Measurements from ENCODE around the gene EEIG1. TPM values are rescaled to one million over a fixed set of nuclear protein-coding genes. Genes with fewer than 3 reads are reported as not detected.

The EEIG1 gene
- total RNA-seq, 1 donor from 2014 or later = 26.4 TPM

DNA sequence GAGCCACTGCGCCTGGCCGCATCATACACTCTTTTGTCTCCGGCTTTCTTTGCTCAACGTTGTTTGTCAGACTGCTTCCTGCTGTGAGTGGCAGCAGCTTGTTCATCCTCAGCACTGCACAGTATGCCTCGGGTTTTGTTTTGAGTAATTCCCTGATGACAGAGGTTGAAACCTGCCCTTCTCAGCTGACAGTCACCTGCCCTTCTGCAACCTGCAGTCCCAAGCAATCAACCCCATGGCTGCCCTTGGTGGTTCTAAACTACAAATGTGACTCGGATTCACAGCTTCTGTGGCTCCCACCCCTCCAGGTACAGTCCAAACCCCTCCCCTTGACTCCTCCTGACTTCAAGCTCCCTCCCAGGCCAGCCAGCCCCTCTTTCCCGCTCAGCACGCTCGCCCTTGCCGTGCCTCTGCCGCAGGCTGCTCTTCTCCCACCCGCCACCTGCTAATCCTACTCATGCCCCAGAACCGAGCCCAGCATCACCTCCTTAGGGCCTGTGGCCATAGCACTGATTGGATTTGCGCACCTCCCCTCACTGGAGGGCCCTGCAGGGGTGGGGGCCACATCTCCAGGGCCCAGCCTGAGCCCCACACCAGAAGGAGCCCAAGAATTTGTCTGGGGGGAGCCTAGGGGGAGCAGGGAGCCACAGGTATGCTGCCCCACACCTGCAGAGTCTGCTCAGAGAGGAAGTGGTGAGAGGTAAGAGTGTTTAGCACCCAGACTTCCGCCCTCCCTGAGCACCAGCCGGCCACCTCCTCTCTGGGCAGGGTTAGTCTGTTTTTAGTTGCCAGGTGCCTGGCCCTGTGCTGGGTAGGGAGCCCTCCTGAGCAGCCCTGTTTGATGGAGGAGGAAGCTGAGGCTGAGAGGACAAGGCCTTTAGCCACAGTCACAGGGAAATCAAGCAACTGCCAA is 10.1 kb downstream of the EEIG1 start:
- FAIRE-seq = no peak

GRCh38 chr9:127968700-127969383 is 11.9 kb downstream of the EEIG1 start:
- Histone ChIP-seq H3K4me2 (ENCODE audit: low read length) (peak overlapping the region; percentile 40), H2AFZ (ENCODE audit: low read depth, low read length) (peak overlapping the region; percentile 12), H3K79me2 (ENCODE audit: insufficient read depth, low read length) (peaks cover 84% of the 10 kb centered on the region), H3K4me1 (ENCODE audit: insufficient read depth, low read length) (peaks cover 35% of the 10 kb centered on the region), H3K4me3 (ENCODE audit: insufficient read depth, low read depth, low read length) (no peak overlapping the region), H4K20me1 (ENCODE audit: insufficient read depth, low read length) (peaks cover 41% of the 10 kb centered on the region), H3K9me3 (ENCODE audit: insufficient read depth, low read depth, low read length) (no peaks in the 10 kb centered on the region), H3K27me3 (ENCODE audit: insufficient read depth, low read length) (no peaks in the 10 kb centered on the region), H3K27ac (ENCODE audit: low read depth, low read length) (peak overlapping the region; percentile 69), H3K9ac (ENCODE audit: low read length) (peak overlapping the region; percentile 9), H3K36me3 (ENCODE audit: insufficient read depth, low read length) (no peaks in the 10 kb centered on the region)
- H3K4me1 Mint-ChIP-seq (ENCODE audit: low read depth, unreplicated experiment) = peaks cover 43% of the 10 kb centered on the region
- peak overlapping the region; percentile 55 for H3K27ac Mint-ChIP-seq (ENCODE audit: unreplicated experiment)
- peaks cover 2% of the 10 kb centered on the region for H3K27me3 Mint-ChIP-seq (ENCODE audit: low read depth, unreplicated experiment)
- peak overlapping the region; percentile 50 for H3K4me3 Mint-ChIP-seq (ENCODE audit: unreplicated experiment)
- DNase-seq (ENCODE audit: low read depth) (peak; percentile 87), FAIRE-seq (peak; percentile 65)
- TF ChIP-seq, protein P1, sequence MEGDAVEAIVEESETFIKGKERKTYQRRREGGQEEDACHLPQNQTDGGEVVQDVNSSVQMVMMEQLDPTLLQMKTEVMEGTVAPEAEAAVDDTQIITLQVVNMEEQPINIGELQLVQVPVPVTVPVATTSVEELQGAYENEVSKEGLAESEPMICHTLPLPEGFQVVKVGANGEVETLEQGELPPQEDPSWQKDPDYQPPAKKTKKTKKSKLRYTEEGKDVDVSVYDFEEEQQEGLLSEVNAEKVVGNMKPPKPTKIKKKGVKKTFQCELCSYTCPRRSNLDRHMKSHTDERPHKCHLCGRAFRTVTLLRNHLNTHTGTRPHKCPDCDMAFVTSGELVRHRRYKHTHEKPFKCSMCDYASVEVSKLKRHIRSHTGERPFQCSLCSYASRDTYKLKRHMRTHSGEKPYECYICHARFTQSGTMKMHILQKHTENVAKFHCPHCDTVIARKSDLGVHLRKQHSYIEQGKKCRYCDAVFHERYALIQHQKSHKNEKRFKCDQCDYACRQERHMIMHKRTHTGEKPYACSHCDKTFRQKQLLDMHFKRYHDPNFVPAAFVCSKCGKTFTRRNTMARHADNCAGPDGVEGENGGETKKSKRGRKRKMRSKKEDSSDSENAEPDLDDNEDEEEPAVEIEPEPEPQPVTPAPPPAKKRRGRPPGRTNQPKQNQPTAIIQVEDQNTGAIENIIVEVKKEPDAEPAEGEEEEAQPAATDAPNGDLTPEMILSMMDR (IDR thresholded peaks at IDR 0.05; ENCODE audit: insufficient read depth, low read depth, low read length) = no peak
- no peak for TF ChIP-seq EZH2 (IDR thresholded peaks at IDR 0.05; ENCODE audit: insufficient read depth, low read length)
- H3K36me3 Mint-ChIP-seq (ENCODE audit: low read depth, unreplicated experiment) = peaks cover 4% of the 10 kb centered on the region
- peaks cover 2% of the 10 kb centered on the region for H3K9me3 Mint-ChIP-seq (ENCODE audit: unreplicated experiment)

More for the DNA sequence above, 10.1 kb downstream of the EEIG1 start:
- Histone ChIP-seq H3K9ac (ENCODE audit: low read length) (no peak overlapping the region), H2AFZ (ENCODE audit: low read depth, low read length) (no peak overlapping the region), H3K4me2 (ENCODE audit: low read length) (no peak overlapping the region), H3K27me3 (ENCODE audit: insufficient read depth, low read length) (no peaks in the 10 kb centered on the region), H3K9me3 (ENCODE audit: insufficient read depth, low read depth, low read length) (no peaks in the 10 kb centered on the region), H3K27ac (ENCODE audit: low read depth, low read length) (no peak overlapping the region), H3K4me1 (ENCODE audit: insufficient read depth, low read length) (peaks cover 35% of the 10 kb centered on the region), H3K36me3 (ENCODE audit: insufficient read depth, low read length) (no peaks in the 10 kb centered on the region), H4K20me1 (ENCODE audit: insufficient read depth, low read length) (peaks cover 59% of the 10 kb centered on the region), H3K4me3 (ENCODE audit: insufficient read depth, low read depth, low read length) (no peak overlapping the region), H3K79me2 (ENCODE audit: insufficient read depth, low read length) (peaks cover 92% of the 10 kb centered on the region)
- H3K36me3 Mint-ChIP-seq (ENCODE audit: low read depth, unreplicated experiment) = peaks cover 5% of the 10 kb centered on the region
- DNase-seq (ENCODE audit: low read depth) = no peak
- peaks cover 2% of the 10 kb centered on the region for H3K27me3 Mint-ChIP-seq (ENCODE audit: low read depth, unreplicated experiment)
- TF ChIP-seq, protein P1 (IDR thresholded peaks at IDR 0.05; ENCODE audit: insufficient read depth, low read depth, low read length) = no peak
- no peak for TF ChIP-seq EZH2 (IDR thresholded peaks at IDR 0.05; ENCODE audit: insufficient read depth, low read length)
- H3K4me1 Mint-ChIP-seq (ENCODE audit: low read depth, unreplicated experiment) = peaks cover 43% of the 10 kb centered on the region
- H3K4me3 Mint-ChIP-seq (ENCODE audit: unreplicated experiment) = peak overlapping the region; percentile 69
- H3K9me3 Mint-ChIP-seq (ENCODE audit: unreplicated experiment) = no peaks in the 10 kb centered on the region
- H3K27ac Mint-ChIP-seq (ENCODE audit: unreplicated experiment) = peak overlapping the region; percentile 66

Measured in astrocyte (in vitro differentiated cells and primary cell).